Peyer's patch (tissue), 4 donors: ENCODE measurements around the gene FGL2. TPM values are rescaled to one million over a fixed set of nuclear protein-coding genes. Genes with fewer than 3 reads are reported as not detected.
"Not testable (repeated sequence)": the region's sequence is repeated elsewhere in the genome, so short reads cannot be mapped to it uniquely, and the experiment has no call there.

Source experiments
- DNase-seq, 3 donors: peaks; one replicate each; pipeline ENCODE4 v3.0.0-alpha.2; 2017 to 2019
- H3K27ac ChIP-seq, 4 donors: fragments of 200-600 bp; sonication (generic); one replicate each; pipeline ENCODE4 v1.5.1; 2016 to 2019
- H3K27me3 ChIP-seq, 2 donors: fragments of 200-600 bp; sonication (generic); one replicate each; pipeline ENCODE4 v1.5.1; 2019
- H3K36me3 ChIP-seq, 3 donors: fragments of 200-600 bp; sonication (generic); one replicate each; pipeline ENCODE4 v1.5.1; 2016 to 2019
- H3K4me1 ChIP-seq, 4 donors: fragments of 200-600 bp; sonication (generic); one replicate each; pipeline ENCODE4 v1.5.1; 2016 to 2019
- H3K4me3 ChIP-seq, 4 donors: fragments of 200-600 bp; sonication (generic); 1 replicate in 3 of 4; 2 replicates in 1 of 4; pipeline ENCODE4 v1.5.1; 2016 to 2019; ENCODE audit warnings: mild to moderate bottlenecking in 1 of 4
- H3K9me3 ChIP-seq, 4 donors: fragments of 200-600 bp; sonication (generic); one replicate each; pipeline ENCODE4 v1.5.1; 2016 to 2019; ENCODE audit warnings: mild to moderate bottlenecking in 1 of 4
- CTCF ChIP-seq, 6 experiments: fragments of 450-650 bp in 4 of 6; fragments of 200-600 bp in 2 of 6; sonication (generic) in 1 of 6; IDR thresholded peaks; one replicate each; pipeline ENCODE4 v1.5.1; 2017 to 2019; ENCODE audit warnings: antibody characterized with exemption in 6 of 6, mild to moderate bottlenecking in 3 of 6, moderate library complexity in 1 of 6
- POLR2A ChIP-seq, 2 donors: fragments of 450-650 bp; IDR thresholded peaks; one replicate each; pipeline ENCODE4 v1.5.1; 2017; ENCODE audit warnings: antibody characterized with exemption in 2 of 2, mild to moderate bottlenecking in 2 of 2, moderate library complexity in 2 of 2
- total RNA-seq, 4 donors: library from RNA; depleted of rRNA; stranded (reverse); fragments of >200 nt; gene quantifications; one replicate each; pipeline ENCODE4 v1.1.0, GENCODE V29; 2016

Gene FGL2
- total RNA-seq, 4 donors from 2014 or later, result 16.1 to 27.2 (median 24.5) TPM

- no peak overlapping the region for H3K4me3 ChIP-seq
- DNase-seq, result no peak
- H3K27me3 ChIP-seq, result no peaks in the 10 kb centered on the region
- H3K4me1 ChIP-seq, result no peaks in the 10 kb centered on the region
- no peak for TF ChIP-seq POLR2A (IDR thresholded peaks at IDR 0.05)
- TF ChIP-seq CTCF (IDR thresholded peaks at IDR 0.05), result no peak
- H3K27ac ChIP-seq, result no peak overlapping the region
- no peaks in the 10 kb centered on the region for H3K36me3 ChIP-seq
- no peaks in the 10 kb centered on the region for H3K9me3 ChIP-seq
These were observed 32.8 kb upstream of the FGL2 start for GRCh38 chr7:77232467-77232866.

GRCh38 chr7:77228795-77229194 lies 29.2 kb upstream of the FGL2 start:
- not testable (repeated sequence) for H3K36me3 ChIP-seq, H3K27ac ChIP-seq, H3K9me3 ChIP-seq, H3K4me3 ChIP-seq, H3K27me3 ChIP-seq, DNase-seq, H3K4me1 ChIP-seq

- DNase-seq, result no peak
- Histone ChIP-seq H3K4me3 (no peak overlapping the region), H3K4me1 (peaks cover 0 to 5% (median 0%) of the 10 kb centered on the region in 4 donors), H3K9me3 (no peaks in the 10 kb centered on the region), H3K27me3 (no peaks in the 10 kb centered on the region), H3K36me3 (no peaks in the 10 kb centered on the region), H3K27ac (peak overlapping the region in 1 of 4 donors; percentile 59)
- no peak for TF ChIP-seq POLR2A (IDR thresholded peaks at IDR 0.05)
- peak in 3 of 6 experiments; percentile 7 to 31 (median 15) for TF ChIP-seq CTCF (IDR thresholded peaks at IDR 0.05)
These were observed 26.8 kb upstream of the FGL2 start for GRCh38 chr7:77226357-77226839.

GRCh38 chr7:77223261-77223660 lies 23.6 kb upstream of the FGL2 start:
- DNase-seq, result no peak
- peaks cover 0 to 5% (median 0%) of the 10 kb centered on the region in 4 donors for H3K4me1 ChIP-seq
- no peak overlapping the region for H3K27ac ChIP-seq
- no peaks in the 10 kb centered on the region for H3K9me3 ChIP-seq
- H3K27me3 ChIP-seq, result no peaks in the 10 kb centered on the region
- H3K36me3 ChIP-seq, result no peaks in the 10 kb centered on the region
- no peak overlapping the region for H3K4me3 ChIP-seq
- TF ChIP-seq CTCF (IDR thresholded peaks at IDR 0.05) (no peak), POLR2A (IDR thresholded peaks at IDR 0.05) (no peak)

GRCh38 chr7:77222819-77223218 lies 23.2 kb upstream of the FGL2 start:
- Histone ChIP-seq H3K36me3 (no peaks in the 10 kb centered on the region), H3K27ac (no peak overlapping the region), H3K27me3 (no peaks in the 10 kb centered on the region), H3K4me3 (no peak overlapping the region), H3K9me3 (no peaks in the 10 kb centered on the region), H3K4me1 (peaks cover 0 to 5% (median 0%) of the 10 kb centered on the region in 4 donors)
- TF ChIP-seq POLR2A (IDR thresholded peaks at IDR 0.05), result no peak
- no peak for TF ChIP-seq CTCF (IDR thresholded peaks at IDR 0.05)
- no peak for DNase-seq

- H3K36me3 ChIP-seq, result no peaks in the 10 kb centered on the region
- H3K4me1 ChIP-seq, result peaks cover 0 to 5% (median 0%) of the 10 kb centered on the region in 4 donors
- H3K27me3 ChIP-seq, result no peaks in the 10 kb centered on the region
- H3K9me3 ChIP-seq, result no peaks in the 10 kb centered on the region
- H3K4me3 ChIP-seq, result no peak overlapping the region
- TF ChIP-seq CTCF (IDR thresholded peaks at IDR 0.05) (no peak), POLR2A (IDR thresholded peaks at IDR 0.05) (no peak)
- no peak overlapping the region for H3K27ac ChIP-seq
- no peak for DNase-seq
These were observed 22.4 kb upstream of the FGL2 start for GRCh38 chr7:77222065-77222464.
